Chondrocyte (in vitro differentiated cells): ENCODE data around the gene RCAN1. TPM values are rescaled to one million over a fixed set of nuclear protein-coding genes. Genes with fewer than 3 reads are reported as not detected.

Source experiments
- DNase-seq: peaks from one replicate; pipeline ENCODE4 v3.0.0; 2021; ENCODE audit warnings: mixed read lengths, low spot score
- H3K27ac Mint-ChIP-seq: one replicate; pipeline ENCODE4 v1.8.0; 2021; ENCODE audit warnings: mild to moderate bottlenecking, moderate library complexity, mixed read lengths; ENCODE audit not compliant: unreplicated experiment
- H3K27me3 Mint-ChIP-seq: 2 replicates; pipeline ENCODE4 v1.8.0; 2021; ENCODE audit warnings: low read depth, mixed read lengths
- H3K36me3 Mint-ChIP-seq: 2 replicates; pipeline ENCODE4 v1.8.0; 2021; ENCODE audit warnings: low read depth, mixed read lengths
- H3K4me1 Mint-ChIP-seq: 2 replicates; pipeline ENCODE4 v1.8.0; 2021; ENCODE audit warnings: low read depth, mild to moderate bottlenecking, mixed read lengths
- H3K4me3 Mint-ChIP-seq: one replicate; pipeline ENCODE4 v1.8.0; 2021; ENCODE audit warnings: mild to moderate bottlenecking, moderate library complexity, mixed read lengths; ENCODE audit not compliant: unreplicated experiment
- H3K9me3 Mint-ChIP-seq: 2 replicates; pipeline ENCODE4 v1.8.0; 2021; ENCODE audit warnings: low read depth, mixed read lengths
- CTCF ChIP-seq: fragments of 200-600 bp; sonication (generic); IDR thresholded peaks from 2 replicates; pipeline ENCODE4 v1.5.0; 2021; ENCODE audit warnings: antibody characterized with exemption, mild to moderate bottlenecking, moderate library complexity
- total RNA-seq: library from RNA; stranded (reverse); gene quantifications from 3 replicates; pipeline ENCODE4 v1.2.1, GENCODE V29; 2021

The RCAN1 gene
- total RNA-seq, 1 donor from 2014 or later: 80.9 TPM

- Mint-ChIP-seq H3K36me3 (peaks cover 3% of the 10 kb centered on the region), H3K4me3 (no peak overlapping the region), H3K27me3 (no peaks in the 10 kb centered on the region), H3K4me1 (peaks cover 48% of the 10 kb centered on the region), H3K27ac (peak overlapping the region; percentile 19), H3K9me3 (peaks cover 13% of the 10 kb centered on the region)
- no peak for DNase-seq
- TF ChIP-seq CTCF: no peak
Observed at GRCh38 chr21:34543017-34543416, 71.9 kb downstream of the RCAN1 start.

DNA sequence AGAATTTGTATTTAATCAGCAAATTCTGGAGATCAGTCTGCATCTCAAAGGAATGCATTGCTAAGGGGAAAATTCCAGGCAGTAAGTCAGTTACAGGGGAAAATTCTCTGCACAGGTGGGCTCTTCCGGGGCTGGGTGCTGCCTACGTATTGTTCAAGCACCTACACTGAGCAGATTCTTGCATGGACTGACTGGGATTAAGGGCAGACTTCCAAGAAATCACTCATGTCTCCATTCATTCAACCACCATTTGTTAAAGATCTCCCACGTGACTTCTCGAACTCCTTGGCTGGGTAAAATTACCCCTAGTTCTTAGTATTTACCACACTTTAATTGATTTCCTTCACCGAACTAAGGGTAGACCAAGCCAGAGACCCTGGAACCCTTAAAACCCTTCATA, 74.7 kb downstream of the RCAN1 start:
- no peak overlapping the region for H3K4me3 Mint-ChIP-seq
- peaks cover 13% of the 10 kb centered on the region for H3K9me3 Mint-ChIP-seq
- H3K4me1 Mint-ChIP-seq: peaks cover 56% of the 10 kb centered on the region
- peaks cover 3% of the 10 kb centered on the region for H3K36me3 Mint-ChIP-seq
- no peak overlapping the region for H3K27ac Mint-ChIP-seq
- H3K27me3 Mint-ChIP-seq: no peaks in the 10 kb centered on the region
- DNase-seq: no peak
- TF ChIP-seq CTCF: no peak

GRCh38 chr21:34537838-34538237, 77.1 kb downstream of the RCAN1 start:
- Mint-ChIP-seq H3K9me3 (peaks cover 9% of the 10 kb centered on the region), H3K4me1 (peaks cover 49% of the 10 kb centered on the region)
- no peak for TF ChIP-seq CTCF

GRCh38 chr21:34536820-34537219, 78.1 kb downstream of the RCAN1 start:
- no peak for DNase-seq
- H3K4me1 Mint-ChIP-seq: peaks cover 50% of the 10 kb centered on the region
- peak overlapping the region; percentile 88 for H3K27ac Mint-ChIP-seq
- TF ChIP-seq CTCF: no peak
- H3K9me3 Mint-ChIP-seq: no peaks in the 10 kb centered on the region
- no peaks in the 10 kb centered on the region for H3K27me3 Mint-ChIP-seq
- no peaks in the 10 kb centered on the region for H3K36me3 Mint-ChIP-seq
- H3K4me3 Mint-ChIP-seq: no peak overlapping the region

More at GRCh38 chr21:34537838-34538237, 77.1 kb downstream of the RCAN1 start:
- peak overlapping the region; percentile 88 for H3K27ac Mint-ChIP-seq
- no peaks in the 10 kb centered on the region for H3K27me3 Mint-ChIP-seq
- H3K4me3 Mint-ChIP-seq: no peak overlapping the region
- peaks cover 3% of the 10 kb centered on the region for H3K36me3 Mint-ChIP-seq
- no peak for DNase-seq

DNA sequence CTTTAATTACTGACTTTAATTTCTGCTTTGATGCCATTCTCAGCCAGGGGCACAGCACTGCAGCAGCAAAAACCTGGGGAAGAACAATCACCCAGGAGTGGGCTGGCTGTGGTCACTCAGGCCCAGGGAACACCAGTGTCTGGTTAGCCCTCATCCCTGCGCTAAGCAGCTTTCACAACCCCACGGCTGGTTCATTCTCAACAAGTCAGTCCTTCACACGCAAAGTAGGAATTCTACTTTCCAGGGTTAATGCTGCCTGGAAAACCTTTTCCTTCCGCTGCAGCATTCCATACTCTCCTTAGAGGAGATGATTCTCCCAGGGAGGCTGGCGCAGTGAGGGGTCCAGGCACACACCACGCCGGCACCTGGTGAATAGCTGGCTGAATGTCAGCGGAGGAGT, 78.6 kb downstream of the RCAN1 start:
- no peak for TF ChIP-seq CTCF
- H3K4me1 Mint-ChIP-seq: peaks cover 55% of the 10 kb centered on the region
- H3K36me3 Mint-ChIP-seq: no peaks in the 10 kb centered on the region
- H3K27ac Mint-ChIP-seq: peak overlapping the region; percentile 88
- H3K9me3 Mint-ChIP-seq: no peaks in the 10 kb centered on the region
- no peak overlapping the region for H3K4me3 Mint-ChIP-seq
- DNase-seq: no peak
- no peaks in the 10 kb centered on the region for H3K27me3 Mint-ChIP-seq
